SU-DHL-6 (cell line): ENCODE data around the gene C11orf65.

Source experiments
- EZH2phosphoT487 ChIP-seq: fragments of 200-600 bp; sonication (generic), shearing (Covaris generic); conservative IDR thresholded peaks from 2 replicates; pipeline ENCODE4 v1.6.1; 2018; ENCODE audit warnings: mild to moderate bottlenecking, antibody characterized with exemption, low read length, moderate library complexity, mixed read lengths
- TF ChIP-seq, protein P1 (sequence below): fragments of 200-600 bp; sonication (generic); IDR thresholded peaks from one replicate; pipeline ENCODE4 v1.5.1; 2017; ENCODE audit warnings: antibody characterized with exemption, mild to moderate bottlenecking, low read length, moderate library complexity; ENCODE audit not compliant: insufficient read depth, poor library complexity, severe bottlenecking

GRCh38 chr11:108340973-108341372 is 126.4 kb downstream of the C11orf65 start:
- no peak for TF ChIP-seq EZH2phosphoT487
- TF ChIP-seq, protein P1, sequence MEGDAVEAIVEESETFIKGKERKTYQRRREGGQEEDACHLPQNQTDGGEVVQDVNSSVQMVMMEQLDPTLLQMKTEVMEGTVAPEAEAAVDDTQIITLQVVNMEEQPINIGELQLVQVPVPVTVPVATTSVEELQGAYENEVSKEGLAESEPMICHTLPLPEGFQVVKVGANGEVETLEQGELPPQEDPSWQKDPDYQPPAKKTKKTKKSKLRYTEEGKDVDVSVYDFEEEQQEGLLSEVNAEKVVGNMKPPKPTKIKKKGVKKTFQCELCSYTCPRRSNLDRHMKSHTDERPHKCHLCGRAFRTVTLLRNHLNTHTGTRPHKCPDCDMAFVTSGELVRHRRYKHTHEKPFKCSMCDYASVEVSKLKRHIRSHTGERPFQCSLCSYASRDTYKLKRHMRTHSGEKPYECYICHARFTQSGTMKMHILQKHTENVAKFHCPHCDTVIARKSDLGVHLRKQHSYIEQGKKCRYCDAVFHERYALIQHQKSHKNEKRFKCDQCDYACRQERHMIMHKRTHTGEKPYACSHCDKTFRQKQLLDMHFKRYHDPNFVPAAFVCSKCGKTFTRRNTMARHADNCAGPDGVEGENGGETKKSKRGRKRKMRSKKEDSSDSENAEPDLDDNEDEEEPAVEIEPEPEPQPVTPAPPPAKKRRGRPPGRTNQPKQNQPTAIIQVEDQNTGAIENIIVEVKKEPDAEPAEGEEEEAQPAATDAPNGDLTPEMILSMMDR: no peak
